HepG2 (cell line): ENCODE data around the gene LRRC74B.
"Not testable (repeated sequence)": the region's sequence is repeated elsewhere in the genome, so short reads cannot be mapped to it uniquely, and the experiment has no call there.

Experiments
- CTCF ChIP-seq: sonication (generic); formaldehyde crosslinking; IDR thresholded peaks from 2 replicates; pipeline ENCODE4 v1.5.0; 2020; ENCODE audit warnings: mild to moderate bottlenecking, missing genetic modification reagents, moderate library complexity
- EHMT2 ChIP-seq: fragments of 200-600 bp; sonication (generic); IDR thresholded peaks from 2 replicates; pipeline ENCODE4 v1.7.0; 2017; ENCODE audit warnings: antibody characterized with exemption, low read depth, low read length, borderline replicate concordance
- GMEB1 ChIP-seq: sonication (generic); formaldehyde crosslinking; IDR thresholded peaks from 2 replicates; pipeline ENCODE4 v1.5.1; 2020; ENCODE audit warnings: missing genetic modification reagents, mild to moderate bottlenecking, borderline replicate concordance
- TBL1XR1 ChIP-seq: fragments of 150-350 bp; IDR thresholded peaks from 2 replicates; pipeline ENCODE4 v1.6.1; 2014; ENCODE audit warnings: borderline replicate concordance, low read length; ENCODE audit not compliant: partially characterized antibody
- ZNF772 ChIP-seq: sonication (generic); formaldehyde crosslinking; IDR thresholded peaks from 2 replicates; pipeline ENCODE4 v1.5.0; 2020; ENCODE audit warnings: mild to moderate bottlenecking, missing genetic modification reagents

DNA sequence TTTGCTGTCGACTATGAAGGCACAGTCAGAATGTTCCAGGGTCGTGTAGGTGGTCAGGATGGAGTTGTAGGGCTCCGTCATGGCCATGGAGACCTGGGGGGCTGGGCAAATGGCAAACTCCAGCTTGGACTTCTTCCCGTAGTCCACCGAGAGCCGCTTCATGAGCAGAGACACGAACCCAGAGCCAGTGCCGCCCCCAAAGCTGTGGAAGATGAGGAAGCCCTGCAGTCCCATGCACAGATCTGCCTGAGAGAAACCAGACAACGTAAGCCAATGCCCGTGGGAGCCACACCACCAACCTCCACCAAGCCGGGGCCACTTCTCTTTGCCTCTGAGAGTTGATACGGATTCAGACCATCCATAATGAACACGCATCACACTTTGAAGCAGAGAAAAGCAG, 36.5 kb upstream of the LRRC74B start:
- TF ChIP-seq CTCF (CRISPR knock-in tag); ZNF772 (CRISPR knock-in tag); EHMT2; GMEB1; TBL1XR1: not testable (repeated sequence)
